B cell (primary cell): ENCODE results near the gene EFHD2. TPM values are rescaled to one million over a fixed set of nuclear protein-coding genes. Genes with fewer than 3 reads are reported as not detected.

Source experiments
- ATAC-seq: fragments of 200-7000 bp; cut with Tn5 transposase; one replicate; pipeline ENCODE4 v1.10.0; 2021; ENCODE audit warnings: low read depth, mild to moderate bottlenecking, moderate number of reproducible peaks, moderate library complexity
- CTCF ChIA-PET: fragments of 350-600 bp; sonication (Branson Sonifier 250); formaldehyde crosslinking; loops from one replicate; lab custom pipeline; 2021; ENCODE audit warnings: antibody characterized with exemption, inconsistent platforms; lab: Charles Lee
- POLR2A ChIA-PET: fragments of 350-600 bp; sonication (Branson Sonifier 250); formaldehyde crosslinking; loops from one replicate; lab custom pipeline; 2021; ENCODE audit warnings: antibody characterized with exemption; lab: Charles Lee
- DNase-seq: peaks from one replicate; pipeline ENCODE4 v3.0.0; 2013
- H2AFZ ChIP-seq: 2 replicates; pipeline ENCODE4 v1.6.1; 2012; ENCODE audit warnings: mild to moderate bottlenecking, low read depth, low read length; ENCODE audit not compliant: insufficient read depth, poor library complexity, severe bottlenecking
- H3K27ac ChIP-seq, 2 donors: 1 replicate in 1 of 2; 2 replicates in 1 of 2; pipeline ENCODE4 v1.5.1; 2012 to 2013; ENCODE audit warnings: low read length in 2 of 2, mild to moderate bottlenecking in 2 of 2, moderate library complexity in 1 of 2
- H3K27me3 ChIP-seq, 4 experiments: fragments of 200-600 bp in 1 of 4; sonication (generic) in 1 of 4; replicated peaks in 1 of 4; 1 replicate in 2 of 4; 2 replicates in 2 of 4; pipeline versions ENCODE4 v1.6.1 to v1.7.0; 2013 to 2016; ENCODE audit warnings: low read length in 3 of 4, mild to moderate bottlenecking in 2 of 4, mixed read lengths in 1 of 4, moderate library complexity in 1 of 4; ENCODE audit not compliant: insufficient read depth in 4 of 4, control insufficient read depth in 3 of 4; ENCODE audit errors: control extremely low read depth in 1 of 4
- H3K36me3 ChIP-seq, 2 experiments: replicated peaks in 1 of 2; 1 replicate in 1 of 2; 2 replicates in 1 of 2; pipeline versions ENCODE4 v1.6.1 to v1.7.1; 2013; ENCODE audit warnings: low read length in 1 of 2; ENCODE audit not compliant: insufficient read depth in 2 of 2, control insufficient read depth in 1 of 2; ENCODE audit errors: control extremely low read depth in 1 of 2, extremely low read depth in 1 of 2
- H3K4me1 ChIP-seq, 2 donors: fragments of 200-600 bp in 1 of 2; sonication (generic) in 1 of 2; 1 replicate in 1 of 2; 2 replicates in 1 of 2; pipeline versions ENCODE4 v1.5.1 to v1.6.1; 2013 to 2017; ENCODE audit warnings: low read length in 2 of 2; ENCODE audit not compliant: control insufficient read depth in 2 of 2, insufficient read depth in 2 of 2
- H3K4me2 ChIP-seq: replicated peaks from 2 replicates; pipeline ENCODE3; 2012; ENCODE audit warnings: mild to moderate bottlenecking, low read depth, low read length; ENCODE audit not compliant: poor library complexity, severe bottlenecking
- H3K4me3 ChIP-seq, 5 experiments: fragments of 200-600 bp in 1 of 5; sonication (generic) in 1 of 5; 1 replicate in 3 of 5; 2 replicates in 2 of 5; pipeline versions ENCODE4 v1.5.1 to v1.7.0; 2011 to 2016; ENCODE audit warnings: low read length in 4 of 5, mild to moderate bottlenecking in 4 of 5, low read depth in 2 of 5, control low read depth in 1 of 5, moderate library complexity in 1 of 5; ENCODE audit not compliant: insufficient read depth in 1 of 5; ENCODE audit errors: control extremely low read depth in 1 of 5, extremely low read depth in 1 of 5
- H3K79me2 ChIP-seq: fragments of 200-600 bp; sonication (generic); one replicate; pipeline ENCODE4 v1.6.0; 2016; ENCODE audit warnings: low read length; ENCODE audit not compliant: control insufficient read depth, insufficient read depth
- H3K9ac ChIP-seq: fragments of 200-600 bp; sonication (generic); 2 replicates; pipeline ENCODE4 v1.6.1; 2017; ENCODE audit warnings: mild to moderate bottlenecking, low read length, moderate library complexity
- H3K9me3 ChIP-seq, 3 donors: one replicate each; pipeline versions ENCODE4 v1.6.1 to v1.7.1; 2013; ENCODE audit warnings: low read length in 2 of 3; ENCODE audit not compliant: control insufficient read depth in 2 of 3, insufficient read depth in 1 of 3; ENCODE audit errors: control extremely low read depth in 1 of 3
- H4K20me1 ChIP-seq: 2 replicates; pipeline ENCODE4 v1.6.0; 2012; ENCODE audit warnings: mild to moderate bottlenecking, low read length; ENCODE audit not compliant: insufficient read depth, control insufficient read depth, poor library complexity, severe bottlenecking
- H3K27ac Mint-ChIP-seq: one replicate; pipeline ENCODE4 v1.8.0; 2021; ENCODE audit warnings: mixed read lengths
- H3K27me3 Mint-ChIP-seq: one replicate; pipeline ENCODE4 v1.8.0; 2021; ENCODE audit warnings: mixed read lengths
- H3K4me1 Mint-ChIP-seq: one replicate; pipeline ENCODE4 v1.8.0; 2021; ENCODE audit warnings: mixed read lengths
- H3K4me3 Mint-ChIP-seq: one replicate; pipeline ENCODE4 v1.8.0; 2021; ENCODE audit warnings: mixed read lengths
- H3K9me3 Mint-ChIP-seq: one replicate; pipeline ENCODE4 v1.8.0; 2022; ENCODE audit warnings: mixed read lengths; ENCODE audit not compliant: insufficient read depth
- EZH2 ChIP-seq: IDR thresholded peaks from 2 replicates; pipeline ENCODE4 v1.6.1; 2012; ENCODE audit warnings: borderline replicate concordance, low read depth, mild to moderate bottlenecking, moderate library complexity, low read length; ENCODE audit not compliant: insufficient read depth, poor library complexity, severe bottlenecking
- WGBS: methylation state at CpG from one replicate; pipeline ENCODE4 v1.1.5; 2013; ENCODE audit warnings: missing lambda C conversion rate; ENCODE audit not compliant: insufficient coverage; 5-methylcytosine and 5-hydroxymethylcytosine counted together
- intact Hi-C: fragments of 100-400 bp; cut with micrococcal nuclease; formaldehyde crosslinking; loops from one replicate; pipeline ENCODE4 v1.10.0; 2022
- polyA plus RNA-seq: library from polyadenylated mRNA; depleted of rRNA; stranded (reverse); fragments of >200 nt; gene quantifications from 2 replicates; pipeline ENCODE4 v1.2.3, GENCODE V29; 2012
- total RNA-seq, 2 donors: library from RNA; stranded (reverse); fragments of 120-200 nt in 1 of 2; gene quantifications; 1 replicate in 1 of 2; 2 replicates in 1 of 2; pipeline versions ENCODE4 v1.2.3 to v1.2.4, GENCODE V29; 2013 to 2022
- TF ChIP-seq, protein P1 (sequence below): fragments of 200-600 bp; IDR thresholded peaks from one replicate; pipeline ENCODE4 v1.8.0; 2022; ENCODE audit warnings: antibody characterized with exemption, mild to moderate bottlenecking

The EFHD2 gene
- total and polyA plus RNA-seq, 2 donors (not counting 1 experiment from before 2014, with no cell fraction given), result 39.3 to 67.2 TPM

DNA sequence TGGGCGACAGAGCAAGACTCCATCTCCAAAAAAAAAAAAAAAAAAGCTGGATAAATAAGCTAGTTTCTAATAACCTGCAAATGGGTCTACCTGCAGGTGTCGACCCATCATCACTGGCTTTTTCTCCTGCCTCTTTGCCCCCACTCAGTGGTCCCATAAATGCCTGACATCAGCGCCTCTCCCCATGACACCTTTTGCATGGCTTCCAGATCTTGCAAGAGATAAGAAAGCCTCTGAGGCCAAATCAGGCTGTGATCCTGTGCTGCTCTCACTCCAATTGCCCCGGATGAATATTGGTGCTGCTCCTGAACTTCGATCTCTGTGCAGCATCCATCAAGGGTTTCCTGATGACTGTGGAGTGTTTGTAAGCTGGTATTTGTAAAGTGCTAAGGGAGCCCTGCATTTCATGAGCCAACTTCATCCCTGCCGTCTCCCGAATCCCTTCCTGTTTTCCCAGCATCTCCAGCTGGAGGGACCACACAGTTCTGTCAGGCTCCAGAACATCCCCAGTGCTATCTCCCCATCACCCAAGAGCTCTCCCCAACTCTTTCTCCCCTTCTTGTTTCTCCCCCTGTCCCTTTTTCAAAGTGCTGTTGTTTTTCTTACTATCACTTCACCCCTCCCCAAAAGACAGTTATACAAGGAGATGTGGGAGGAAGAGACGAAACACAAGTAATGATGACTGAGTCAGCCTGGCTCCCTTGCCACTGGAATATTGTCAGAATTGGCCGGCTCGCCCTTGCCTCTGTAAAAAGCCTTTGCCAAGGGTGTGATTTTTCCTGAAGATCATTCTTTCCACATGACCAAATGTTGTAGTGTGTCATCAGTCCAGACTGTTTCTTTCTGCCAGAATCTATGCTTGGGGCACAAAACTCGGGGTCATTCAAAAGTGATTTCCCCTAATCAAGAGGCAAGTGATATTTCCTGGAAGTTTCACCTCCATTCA lies 2.8 kb upstream of the EFHD2 start:
- DNase-seq (peak; percentile 6), ATAC-seq (no peak)
- no peak overlapping the region for H3K4me3 Mint-ChIP-seq
- Histone ChIP-seq H3K4me3 (no peak overlapping the region), H3K27ac (no peak overlapping the region), H3K36me3 (no peaks in the 10 kb centered on the region), H3K79me2 (peaks cover 20% of the 10 kb centered on the region), H3K4me1 (peaks cover 15 to 20% of the 10 kb centered on the region in 2 donors), H4K20me1 (peaks cover 20% of the 10 kb centered on the region), H3K27me3 (no peaks in the 10 kb centered on the region), H2AFZ (no peak overlapping the region), H3K9me3 (peaks cover 0 to 2% (median 0%) of the 10 kb centered on the region in 3 donors), H3K4me2 (no peak overlapping the region), H3K9ac (no peak overlapping the region)
- TF ChIP-seq, protein P1, sequence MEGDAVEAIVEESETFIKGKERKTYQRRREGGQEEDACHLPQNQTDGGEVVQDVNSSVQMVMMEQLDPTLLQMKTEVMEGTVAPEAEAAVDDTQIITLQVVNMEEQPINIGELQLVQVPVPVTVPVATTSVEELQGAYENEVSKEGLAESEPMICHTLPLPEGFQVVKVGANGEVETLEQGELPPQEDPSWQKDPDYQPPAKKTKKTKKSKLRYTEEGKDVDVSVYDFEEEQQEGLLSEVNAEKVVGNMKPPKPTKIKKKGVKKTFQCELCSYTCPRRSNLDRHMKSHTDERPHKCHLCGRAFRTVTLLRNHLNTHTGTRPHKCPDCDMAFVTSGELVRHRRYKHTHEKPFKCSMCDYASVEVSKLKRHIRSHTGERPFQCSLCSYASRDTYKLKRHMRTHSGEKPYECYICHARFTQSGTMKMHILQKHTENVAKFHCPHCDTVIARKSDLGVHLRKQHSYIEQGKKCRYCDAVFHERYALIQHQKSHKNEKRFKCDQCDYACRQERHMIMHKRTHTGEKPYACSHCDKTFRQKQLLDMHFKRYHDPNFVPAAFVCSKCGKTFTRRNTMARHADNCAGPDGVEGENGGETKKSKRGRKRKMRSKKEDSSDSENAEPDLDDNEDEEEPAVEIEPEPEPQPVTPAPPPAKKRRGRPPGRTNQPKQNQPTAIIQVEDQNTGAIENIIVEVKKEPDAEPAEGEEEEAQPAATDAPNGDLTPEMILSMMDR, result no peak
- no peak for TF ChIP-seq EZH2
- intact Hi-C loops, result loop anchor here (5.0 kb wide), 1 partner anchor 115 kb away; the partner anchor contains the start of gene CASP9
- H3K27me3 Mint-ChIP-seq, result peaks cover 3% of the 10 kb centered on the region
- ChIA-PET CTCF (interaction anchor here (0.8 to 1.2 kb wide), 2 partner anchors 24 to 83 kb away, joined by 3 read pairs; no protein-coding TSS in a partner anchor), POLR2A (no interaction called here)
- 84% methylated on average over 8 of the region's 11 CpGs for WGBS
- peaks cover 20% of the 10 kb centered on the region for H3K4me1 Mint-ChIP-seq
- no peak overlapping the region for H3K27ac Mint-ChIP-seq
- no peaks in the 10 kb centered on the region for H3K9me3 Mint-ChIP-seq

DNA sequence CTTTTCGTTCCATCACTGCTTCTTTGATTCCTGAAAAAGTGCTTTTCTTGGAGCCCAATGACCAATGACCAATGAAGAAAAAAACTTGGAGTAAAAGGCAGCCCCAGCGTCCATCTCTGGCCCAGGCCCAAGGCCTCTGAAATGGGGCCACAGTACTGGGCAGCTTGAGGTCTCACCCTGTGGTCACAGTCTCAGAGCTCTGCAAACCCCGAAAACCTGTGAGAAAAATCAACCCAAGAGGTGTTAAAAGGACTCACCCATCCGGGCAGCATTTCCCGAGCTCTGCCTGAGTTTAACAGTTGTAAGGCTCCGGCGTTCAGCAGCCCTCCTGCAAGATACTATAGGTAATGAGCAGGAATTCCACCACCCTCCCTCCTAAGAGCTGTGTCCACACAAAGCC lies 2.1 kb upstream of the EFHD2 start:
- Histone ChIP-seq H3K4me1 (peaks cover 22 to 27% of the 10 kb centered on the region in 2 donors), H2AFZ (no peak overlapping the region), H3K4me2 (no peak overlapping the region), H3K27me3 (no peaks in the 10 kb centered on the region), H3K9ac (no peak overlapping the region), H3K27ac (no peak overlapping the region), H3K4me3 (no peak overlapping the region), H4K20me1 (peaks cover 27% of the 10 kb centered on the region), H3K9me3 (peaks cover 0 to 2% (median 0%) of the 10 kb centered on the region in 3 donors), H3K79me2 (peaks cover 27% of the 10 kb centered on the region), H3K36me3 (no peaks in the 10 kb centered on the region)
- H3K9me3 Mint-ChIP-seq, result no peaks in the 10 kb centered on the region
- TF ChIP-seq, protein P1, result no peak
- no peak for TF ChIP-seq EZH2
- WGBS, result 91% methylated on average over 3 of the region's 7 CpGs
- H3K27me3 Mint-ChIP-seq, result peaks cover 3% of the 10 kb centered on the region
- ATAC-seq (no peak), DNase-seq (peak; percentile 19)
- H3K27ac Mint-ChIP-seq, result peak overlapping the region; percentile 66
- ChIA-PET POLR2A (no interaction called here), CTCF (interaction anchor here (1.2 kb wide), 1 partner anchor 84 kb away, joined by 3 read pairs; no protein-coding TSS in a partner anchor)
- peaks cover 27% of the 10 kb centered on the region for H3K4me1 Mint-ChIP-seq
- intact Hi-C loops, result loop anchor here (5.0 kb wide), 1 partner anchor 115 kb away; the partner anchor contains the start of gene CASP9
- peak overlapping the region; percentile 55 for H3K4me3 Mint-ChIP-seq
